ENCODE results near the gene ARHGEF26. TPM values are rescaled to one million over a fixed set of nuclear protein-coding genes. Genes with fewer than 3 reads are reported as not detected.

ARHGEF26 gene
- total RNA-seq, 1 experiment from 2014 or later: 13.7 TPM

DNA sequence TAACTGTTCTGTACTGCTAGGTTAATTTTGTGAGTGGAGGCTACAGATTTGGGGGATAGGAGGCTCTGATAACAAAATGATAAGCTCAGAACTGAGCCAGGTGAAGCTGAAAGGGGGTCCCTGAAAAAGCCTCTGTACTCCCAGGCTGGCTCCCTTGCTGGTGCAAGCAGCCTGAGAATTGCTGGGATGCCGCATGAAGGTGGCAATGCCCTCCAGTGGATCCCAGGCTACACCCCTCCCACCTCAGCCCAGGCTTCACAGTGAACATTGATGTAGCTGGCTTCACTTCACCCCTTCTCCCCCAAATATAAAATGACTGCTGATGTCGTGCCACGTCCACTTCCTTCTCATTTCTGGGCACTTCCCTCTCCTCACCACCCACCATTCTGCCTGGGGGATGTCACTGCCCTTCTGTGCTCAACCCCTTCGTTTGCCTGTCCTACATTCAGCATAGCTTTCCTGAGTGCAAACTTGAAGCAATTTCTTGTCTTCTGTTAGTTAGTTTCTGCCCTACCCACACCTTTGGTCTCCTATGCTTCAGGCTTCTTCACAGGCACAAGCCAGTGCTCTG is 9.7 kb upstream of the ARHGEF26 start:
- WGBS (ENCODE audit: extremely low coverage, insufficient read length, low lambda C conversion rate): no CpG with 5 or more reads among the region's 4 CpGs
- H3K4me3 Mint-ChIP-seq: no peak overlapping the region; a peak in 1 of 5 replicates
- Histone ChIP-seq H2BK12ac (ENCODE audit: insufficient read length, low read depth, low read length) (no peak overlapping the region), H2AFZ (ENCODE audit: low read length) (no peak overlapping the region), H4K20me1 (ENCODE audit: control insufficient read depth, insufficient read depth, insufficient read length) (no peaks in the 10 kb centered on the region), H3K4me1 (ENCODE audit: insufficient read depth, low read length) (no peaks in the 10 kb centered on the region), H3T11ph (ENCODE audit: low read length) (no peak overlapping the region), H2BK120ac (ENCODE audit: low read depth, low read length, poor library complexity, severe bottlenecking) (no peak overlapping the region), H3K18ac (ENCODE audit: insufficient read length, low read depth, low read length) (no peak overlapping the region), H3K4me2 (ENCODE audit: insufficient read depth, insufficient read length, low read length) (no peak overlapping the region), H2BK20ac (ENCODE audit: low read depth, low read length, poor library complexity, severe bottlenecking) (no peak overlapping the region), H3K79me2 (ENCODE audit: insufficient read depth, low read length) (no peaks in the 10 kb centered on the region), H2BK15ac (ENCODE audit: low read depth, low read length) (no peak overlapping the region), H3K4ac (ENCODE audit: low read depth, low read length) (no peak overlapping the region), H3K9me3 (ENCODE audit: control insufficient read depth, low read depth, low read length) (no peaks in the 10 kb centered on the region), H3K79me1 (ENCODE audit: insufficient read depth, low read depth, low read length, poor library complexity, severe bottlenecking) (no peaks in the 10 kb centered on the region), H3K9ac (ENCODE audit: extremely low read depth, insufficient read length, low read length) (no peak overlapping the region), H3K27me3 (ENCODE audit: insufficient read depth, low read length) (no peaks in the 10 kb centered on the region), H4K8ac (replicated peaks; ENCODE audit: insufficient read length, low read depth, low read length) (no peak overlapping the region), H3K23ac (ENCODE audit: insufficient read length, low read depth, low read length) (no peak overlapping the region), H4K5ac (ENCODE audit: insufficient read length, low read depth, low read length) (no peak overlapping the region), H3K56ac (ENCODE audit: insufficient read length, low read depth, low read length) (no peak overlapping the region), H2BK5ac (ENCODE audit: insufficient read length, low read length) (no peak overlapping the region), H3K14ac (ENCODE audit: insufficient read depth, low read length) (no peak overlapping the region; the same call in 1 of the 2 replicates), H3K27ac (ENCODE audit: insufficient read length, low read depth, low read length) (no peak overlapping the region), H2AK5ac (ENCODE audit: insufficient read length, low read length) (no peak overlapping the region), H4K91ac (ENCODE audit: insufficient read length, low read depth, low read length) (no peak overlapping the region), H3K23me2 (ENCODE audit: insufficient read length, low read depth, low read length, poor library complexity, severe bottlenecking) (no peaks in the 10 kb centered on the region)
- peaks cover 12 to 13% of the 10 kb centered on the region in 2 experiments; a peak in 3 of 4 replicates for H3K4me1 Mint-ChIP-seq
- TF ChIP-seq, protein P1, sequence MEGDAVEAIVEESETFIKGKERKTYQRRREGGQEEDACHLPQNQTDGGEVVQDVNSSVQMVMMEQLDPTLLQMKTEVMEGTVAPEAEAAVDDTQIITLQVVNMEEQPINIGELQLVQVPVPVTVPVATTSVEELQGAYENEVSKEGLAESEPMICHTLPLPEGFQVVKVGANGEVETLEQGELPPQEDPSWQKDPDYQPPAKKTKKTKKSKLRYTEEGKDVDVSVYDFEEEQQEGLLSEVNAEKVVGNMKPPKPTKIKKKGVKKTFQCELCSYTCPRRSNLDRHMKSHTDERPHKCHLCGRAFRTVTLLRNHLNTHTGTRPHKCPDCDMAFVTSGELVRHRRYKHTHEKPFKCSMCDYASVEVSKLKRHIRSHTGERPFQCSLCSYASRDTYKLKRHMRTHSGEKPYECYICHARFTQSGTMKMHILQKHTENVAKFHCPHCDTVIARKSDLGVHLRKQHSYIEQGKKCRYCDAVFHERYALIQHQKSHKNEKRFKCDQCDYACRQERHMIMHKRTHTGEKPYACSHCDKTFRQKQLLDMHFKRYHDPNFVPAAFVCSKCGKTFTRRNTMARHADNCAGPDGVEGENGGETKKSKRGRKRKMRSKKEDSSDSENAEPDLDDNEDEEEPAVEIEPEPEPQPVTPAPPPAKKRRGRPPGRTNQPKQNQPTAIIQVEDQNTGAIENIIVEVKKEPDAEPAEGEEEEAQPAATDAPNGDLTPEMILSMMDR (conservative IDR thresholded peaks at IDR 0.05): no peak
- no peaks in the 10 kb centered on the region for H3K36me3 Mint-ChIP-seq (ENCODE audit: insufficient read depth in 1 of 3, low read depth in 3 of 3)
- no peaks in the 10 kb centered on the region for H3K27me3 Mint-ChIP-seq (ENCODE audit: low read depth)
- H3K9me3 Mint-ChIP-seq: no peaks in the 10 kb centered on the region
- peak overlapping the region in 1 of 3 experiments; percentile 21; a peak in 2 of 7 replicates for H3K27ac Mint-ChIP-seq
- no peak for DNase-seq

All from H9 (cell line).